Fibroblast of skin of right biceps (primary cell): ENCODE measurements around the gene TUBGCP2.
A peak's percentile ranks its signal among the peaks of the same experiment; 100 is the strongest.
"Not testable (repeated sequence)": the region's sequence is repeated elsewhere in the genome, so short reads cannot be mapped to it uniquely, and the experiment has no call there.

Experiments
- DNase-seq: peaks from one replicate; pipeline ENCODE4 v3.0.0-alpha.2; 2013

Gene TUBGCP2

DNA sequence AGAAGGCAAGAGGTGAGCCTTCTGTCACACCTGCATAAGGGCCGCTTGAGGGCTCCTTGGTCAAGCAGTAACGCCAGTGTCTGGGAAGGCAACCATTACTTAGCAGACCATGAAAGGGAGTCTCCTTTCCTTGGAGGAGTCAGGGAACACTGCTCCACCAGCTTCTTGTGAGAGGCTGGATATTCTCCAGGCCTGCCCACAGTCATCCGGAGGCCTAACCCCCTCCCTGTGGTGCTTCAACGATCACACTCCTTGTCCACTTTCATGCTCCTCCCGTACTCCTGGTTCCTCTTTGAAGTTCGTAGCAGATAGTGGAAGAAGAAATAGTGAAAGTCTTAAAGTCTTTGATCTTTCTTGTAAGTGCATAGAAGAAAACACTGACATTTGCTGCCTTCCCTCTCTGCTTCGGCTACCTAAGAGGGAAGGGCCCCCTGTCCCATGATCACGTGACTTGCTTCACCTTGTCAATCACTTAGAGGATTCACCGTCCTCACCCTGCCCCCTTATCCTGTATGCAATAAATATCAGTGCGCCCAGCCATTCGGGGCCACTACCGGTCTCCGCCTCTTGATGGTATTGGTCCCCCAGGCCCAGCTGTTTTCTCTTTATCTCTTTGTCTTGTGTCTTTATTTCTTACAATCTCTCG lies 13.5 kb upstream of the TUBGCP2 start:
- not testable (repeated sequence) for DNase-seq

DNA sequence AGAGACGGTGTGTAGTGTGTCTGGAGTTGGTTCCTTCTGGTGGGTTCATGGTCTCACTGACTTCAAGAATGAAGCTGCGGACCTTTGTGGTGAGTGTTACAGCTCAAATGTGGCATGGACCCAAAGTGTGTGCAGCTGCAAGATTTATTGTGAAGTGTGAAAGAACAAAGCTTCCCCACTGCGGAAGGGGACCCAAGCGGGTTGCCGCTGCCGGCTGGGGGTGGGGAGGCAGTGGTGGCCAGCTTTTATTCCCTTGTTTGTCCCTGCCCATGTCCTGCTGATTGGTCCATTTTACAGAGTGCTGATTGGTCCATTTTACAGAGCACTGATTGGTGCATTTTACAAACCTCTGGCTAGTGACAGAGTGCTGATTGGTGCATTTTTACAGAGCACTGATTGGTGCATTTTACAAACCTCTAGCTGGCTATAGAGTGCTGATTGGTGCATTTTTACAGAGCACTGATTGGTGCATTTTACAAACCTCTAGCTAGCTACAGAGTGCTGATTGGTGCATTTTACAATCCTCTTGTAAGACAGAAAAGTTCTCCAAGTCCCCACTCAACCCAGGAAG lies 12.3 kb upstream of the TUBGCP2 start:
- DNase-seq, result not testable (repeated sequence)

DNA sequence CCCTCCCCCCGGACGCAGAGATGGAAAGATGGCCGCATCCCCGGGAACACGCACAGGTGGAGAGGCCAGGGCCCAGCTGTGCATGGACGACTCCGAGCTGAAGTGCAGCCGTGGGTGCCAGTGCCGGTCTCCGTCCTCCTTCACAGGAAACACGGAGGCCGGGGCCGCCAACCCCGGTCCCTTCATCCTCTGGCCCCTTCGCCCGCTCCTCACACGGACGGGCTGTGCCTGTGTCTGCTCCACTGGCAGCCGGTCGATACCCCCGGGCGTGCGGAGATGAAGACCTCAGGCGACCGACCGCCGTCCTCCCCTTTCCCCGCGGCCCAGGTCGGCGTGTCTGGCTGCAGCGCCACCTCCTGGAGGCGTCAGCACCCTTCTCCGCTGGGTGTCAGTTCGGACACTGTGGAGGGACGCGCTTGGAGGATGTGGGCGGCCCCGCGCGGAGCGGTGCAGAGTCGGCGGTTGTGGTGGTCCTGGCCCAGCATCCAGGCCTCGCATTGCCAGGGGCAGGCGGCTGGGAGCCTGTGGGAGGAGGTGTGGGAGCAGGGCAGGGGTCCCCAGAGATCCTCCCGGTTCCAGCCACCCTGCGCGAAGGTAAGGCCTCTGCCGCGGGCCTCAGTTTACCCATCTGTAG lies 9.9 kb upstream of the TUBGCP2 start:
- peak; percentile 36 for DNase-seq

DNA sequence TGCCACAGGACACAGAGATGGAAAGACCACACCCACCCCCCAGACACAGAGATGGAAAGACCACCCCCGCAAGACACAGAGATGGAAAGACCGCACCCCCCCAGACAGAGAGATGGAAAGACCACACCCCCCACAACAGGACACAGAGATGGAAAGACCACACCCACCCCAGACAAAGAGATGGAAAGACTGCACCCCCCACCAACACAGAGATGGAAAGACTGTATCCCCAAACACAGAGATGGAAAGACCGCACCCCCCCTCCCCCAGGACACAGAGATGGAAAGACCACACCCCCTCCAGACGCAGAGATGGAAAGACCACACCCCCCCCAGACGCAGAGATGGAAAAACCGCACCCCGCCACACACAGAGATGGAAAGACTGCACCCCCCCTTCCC lies 8.1 kb upstream of the TUBGCP2 start:
- DNase-seq, result no peak

DNA sequence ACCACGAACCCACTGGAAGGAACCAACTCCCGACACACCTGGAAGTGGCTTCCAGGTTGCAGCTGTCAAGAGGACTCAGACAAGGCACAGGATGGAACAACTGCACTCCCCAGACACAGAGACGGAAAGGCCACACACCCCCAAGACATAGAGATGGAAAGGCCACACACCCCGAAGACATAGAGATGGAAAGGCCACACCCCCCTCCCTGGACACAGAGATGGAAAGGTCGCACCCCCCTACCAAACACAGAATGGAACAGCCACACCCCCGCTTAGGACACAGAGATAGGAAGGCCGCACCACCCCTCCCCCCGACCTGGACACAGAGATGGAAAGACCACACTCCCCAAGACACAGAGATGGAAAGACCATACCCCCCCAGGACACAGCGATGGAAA lies 7.6 kb upstream of the TUBGCP2 start:
- DNase-seq, result no peak

DNA sequence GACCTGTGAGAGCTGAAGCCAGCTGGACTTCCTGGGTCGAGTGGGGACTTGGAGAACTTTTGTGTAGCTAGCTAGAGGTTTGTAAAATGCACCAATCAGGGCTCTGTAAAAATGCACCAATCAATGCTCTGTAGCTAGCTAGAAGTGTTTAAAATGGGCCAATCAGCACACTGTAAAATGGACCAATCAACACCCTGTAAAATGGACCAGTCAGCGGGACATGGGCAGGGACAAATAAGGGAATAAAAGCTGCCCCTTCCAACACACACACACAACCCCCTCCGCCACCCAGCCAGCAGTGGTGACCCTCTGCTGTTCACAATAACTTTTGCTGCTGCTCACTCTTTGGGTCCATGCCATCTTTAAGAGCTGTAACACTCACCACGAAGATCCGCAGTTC lies 7.2 kb upstream of the TUBGCP2 start:
- DNase-seq, result peak; percentile 11

DNA sequence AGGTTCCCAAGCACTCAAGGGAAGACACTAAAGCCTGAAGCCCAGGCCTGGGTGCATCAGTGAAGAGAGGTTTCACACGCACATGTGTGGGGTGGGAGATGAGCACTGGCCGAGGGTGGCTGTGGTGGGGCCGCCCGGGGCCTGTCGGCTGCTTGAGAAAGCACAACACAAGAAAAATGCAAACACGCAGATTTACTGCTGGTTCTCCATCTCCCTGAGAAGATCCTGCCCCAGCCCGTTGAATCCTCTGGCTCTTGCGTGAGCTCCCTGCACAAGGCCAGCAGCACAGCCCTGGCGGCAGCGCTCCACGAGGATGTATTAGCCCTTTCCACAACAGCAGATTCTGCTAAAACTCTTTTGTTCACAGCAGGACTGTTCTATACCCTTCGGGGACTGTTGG lies 6.2 kb upstream of the TUBGCP2 start:
- DNase-seq, result no peak

DNA sequence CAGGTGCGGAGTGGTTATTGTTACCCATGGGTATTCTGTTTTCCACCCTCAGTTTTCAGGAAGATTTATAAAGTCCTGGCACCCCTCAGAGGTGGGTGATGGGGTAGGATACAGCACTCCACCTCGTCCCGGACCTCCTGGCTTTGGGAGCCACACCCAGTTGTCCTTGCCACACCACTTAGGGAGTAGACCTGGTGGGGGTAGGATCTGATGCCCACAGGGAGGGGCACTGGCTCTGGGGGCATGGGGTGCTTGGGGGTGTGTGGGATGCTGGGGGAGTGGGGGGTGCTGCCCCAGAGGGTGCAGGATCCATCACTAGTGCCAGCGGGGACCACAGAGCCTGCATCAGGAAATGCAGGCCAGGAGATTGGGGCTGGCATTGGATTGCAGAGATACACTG lies 4.5 kb upstream of the TUBGCP2 start:
- no peak for DNase-seq

DNA sequence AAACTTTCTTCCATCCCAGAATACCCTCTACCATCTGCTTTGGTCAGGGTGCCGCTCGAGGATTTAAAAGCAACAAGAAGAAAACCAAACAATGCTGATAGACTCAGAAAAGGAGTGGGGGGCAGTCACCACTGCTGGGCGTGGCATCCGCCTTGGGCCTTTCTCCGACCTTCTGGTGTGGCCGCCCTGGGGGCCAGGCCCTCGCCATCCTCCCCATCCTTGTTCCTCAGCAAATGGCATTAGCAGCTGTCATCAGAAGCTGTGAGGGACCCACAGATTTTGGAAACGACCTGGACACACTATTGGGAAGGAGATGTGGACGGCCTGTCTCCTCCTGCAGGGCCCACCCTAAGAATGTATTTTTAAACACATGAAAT lies 4.1 kb upstream of the TUBGCP2 start:
- no peak for DNase-seq

DNA sequence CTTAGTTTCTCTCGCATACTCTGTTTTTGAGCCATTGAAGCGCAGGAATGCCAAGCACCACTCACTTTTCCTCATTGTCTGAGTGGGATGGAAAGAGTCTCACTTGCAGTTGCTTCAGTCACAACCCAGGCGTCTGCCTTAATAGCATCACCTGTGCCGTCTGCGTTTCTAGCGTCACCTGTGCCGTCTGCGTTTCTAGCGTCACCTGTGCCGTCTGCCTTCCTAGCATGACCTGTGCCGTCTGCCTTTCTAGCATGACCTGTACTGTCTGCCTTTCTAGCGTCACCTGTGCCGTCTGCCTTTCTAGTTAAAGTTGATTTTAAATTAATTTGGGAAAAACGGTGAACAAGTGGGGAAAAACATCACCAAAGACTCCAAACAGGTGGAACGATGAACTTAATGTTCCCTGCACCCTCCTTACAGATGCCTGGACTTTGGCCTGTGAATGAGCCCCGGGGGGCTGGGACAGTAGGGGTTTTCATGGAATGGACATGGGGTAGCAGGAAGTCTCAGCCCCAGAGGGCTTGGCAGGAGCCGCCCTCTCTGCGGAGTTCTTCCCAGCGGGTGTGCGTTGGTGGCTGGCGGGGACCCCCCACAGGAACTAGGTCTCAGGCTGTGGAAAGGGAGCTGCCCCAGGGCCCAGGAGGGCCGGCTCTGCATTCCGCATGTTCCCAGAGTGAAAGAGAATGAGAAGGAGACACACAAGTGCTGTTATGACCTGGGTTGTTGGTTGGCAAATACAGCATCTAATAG lies 3.5 kb upstream of the TUBGCP2 start:
- no peak for DNase-seq

DNA sequence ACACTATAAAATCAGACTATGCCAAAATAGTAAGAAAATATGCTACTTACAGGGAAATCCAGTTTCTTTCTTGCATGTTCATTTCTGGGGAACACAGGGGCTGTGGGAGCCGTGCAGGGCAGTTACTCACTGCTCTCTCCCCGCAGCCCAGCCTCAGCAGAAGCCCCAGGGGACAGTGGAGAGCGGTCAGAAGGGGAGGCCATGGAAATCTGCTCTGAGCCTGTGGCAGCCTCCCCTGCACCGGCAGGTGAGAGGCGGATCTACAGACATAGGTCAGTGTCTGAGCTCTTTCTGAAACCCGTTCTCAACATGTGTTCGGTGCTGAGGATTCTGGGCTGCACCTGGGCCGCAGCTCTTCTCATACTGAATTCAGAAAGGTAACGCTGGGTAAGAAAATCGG lies 2.9 kb upstream of the TUBGCP2 start:
- DNase-seq, result no peak

DNA sequence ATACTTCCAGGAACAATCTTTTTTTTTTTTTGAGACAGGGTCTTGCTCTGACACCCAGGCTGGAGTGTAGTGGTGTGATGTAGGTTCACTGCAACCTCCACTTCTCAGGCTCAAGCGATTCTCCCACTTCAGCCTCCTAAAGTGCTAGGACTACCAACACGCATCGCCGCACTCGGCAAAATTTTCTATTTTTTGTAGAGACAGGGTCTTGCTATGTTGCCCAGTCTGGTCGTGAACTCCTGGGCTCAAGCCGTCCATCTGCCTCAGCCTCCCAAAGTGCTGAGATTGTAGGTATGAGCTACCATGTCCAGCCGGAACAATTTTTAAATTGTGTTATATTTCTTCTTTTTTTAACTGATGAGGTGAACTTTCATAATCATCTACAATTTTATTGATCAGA lies 2.1 kb upstream of the TUBGCP2 start:
- DNase-seq, result no peak

DNA sequence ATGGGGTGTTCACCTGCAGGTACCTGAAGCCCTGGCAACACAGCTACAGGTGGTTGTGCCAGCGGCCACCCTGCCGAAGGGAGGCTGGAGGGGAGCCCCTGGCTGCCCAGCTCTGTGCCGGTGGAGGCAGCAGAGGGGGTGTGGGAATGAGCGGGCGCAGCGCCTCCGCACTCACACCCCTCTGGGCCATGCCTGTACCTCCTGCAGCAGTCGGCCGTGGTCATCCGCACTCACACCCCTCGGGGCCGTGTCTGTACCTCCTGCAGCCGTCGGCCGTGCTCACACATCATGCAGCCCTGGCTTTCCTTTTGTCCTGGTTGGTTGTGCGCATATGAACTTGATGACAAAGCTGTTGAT lies 1.7 kb upstream of the TUBGCP2 start:
- DNase-seq, result no peak

DNA sequence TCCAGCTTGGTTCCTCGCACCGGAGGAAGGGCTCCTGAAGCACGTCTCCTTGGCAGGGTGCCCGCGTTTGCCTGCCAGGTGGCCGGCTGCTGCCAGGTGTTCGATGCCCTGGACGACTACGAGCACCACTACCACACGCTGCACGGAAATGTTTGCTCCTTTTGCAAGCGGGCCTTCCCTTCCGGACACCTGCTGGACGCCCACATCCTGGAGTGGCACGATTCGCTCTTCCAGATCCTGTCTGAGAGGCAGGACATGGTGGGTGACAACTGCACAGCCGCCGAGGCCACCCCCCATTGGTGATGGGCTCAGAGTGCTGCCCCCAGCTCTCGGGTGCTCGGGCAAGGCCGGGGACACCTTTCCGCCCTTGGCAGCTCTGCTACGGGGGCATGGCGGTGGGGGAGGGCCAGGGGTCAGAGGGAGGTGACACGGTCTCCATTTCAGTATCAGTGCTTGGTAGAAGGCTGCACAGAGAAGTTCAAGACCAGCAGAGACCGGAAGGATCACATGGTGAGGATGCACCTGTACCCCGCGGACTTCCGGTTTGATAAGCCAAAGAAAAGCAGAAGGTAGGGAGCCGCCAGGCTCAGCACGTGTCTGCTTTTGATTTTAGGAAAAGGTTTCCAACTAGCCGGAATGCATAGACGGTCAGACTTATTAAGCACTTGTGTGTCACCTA lies 1.2 kb upstream of the TUBGCP2 start:
- DNase-seq, result no peak

DNA sequence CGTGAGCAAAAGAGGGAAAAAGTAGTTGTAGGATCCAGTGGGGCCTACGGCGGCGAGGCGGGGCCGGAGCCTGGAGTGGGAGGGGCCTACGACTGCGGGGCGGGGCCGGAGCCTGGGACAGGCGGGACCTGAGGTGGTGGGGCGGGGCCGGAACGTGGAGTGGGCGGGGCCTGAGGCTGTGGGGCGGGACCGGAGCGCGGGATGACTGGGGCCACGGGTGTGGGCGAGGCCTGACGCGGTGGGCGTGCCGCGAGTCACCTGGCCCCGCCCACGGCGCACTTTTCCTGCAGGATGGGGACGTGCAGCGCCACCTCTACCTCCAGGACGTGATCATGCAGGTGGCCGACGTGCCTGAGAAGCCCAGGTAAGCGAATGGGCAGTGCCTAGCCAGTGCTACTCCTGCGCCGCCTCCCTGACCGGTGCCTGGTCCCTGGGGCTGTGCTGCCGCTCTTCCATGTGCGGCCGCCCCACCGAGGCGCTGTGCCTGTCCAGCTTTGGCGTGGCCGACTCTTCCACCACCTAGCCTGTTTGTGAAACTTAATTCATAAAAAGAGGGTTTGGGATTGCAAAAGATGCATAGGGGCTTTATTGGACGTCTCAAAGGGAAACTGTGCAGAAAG lies 538 bp upstream of the TUBGCP2 start:
- peak; percentile 87 for DNase-seq

DNA sequence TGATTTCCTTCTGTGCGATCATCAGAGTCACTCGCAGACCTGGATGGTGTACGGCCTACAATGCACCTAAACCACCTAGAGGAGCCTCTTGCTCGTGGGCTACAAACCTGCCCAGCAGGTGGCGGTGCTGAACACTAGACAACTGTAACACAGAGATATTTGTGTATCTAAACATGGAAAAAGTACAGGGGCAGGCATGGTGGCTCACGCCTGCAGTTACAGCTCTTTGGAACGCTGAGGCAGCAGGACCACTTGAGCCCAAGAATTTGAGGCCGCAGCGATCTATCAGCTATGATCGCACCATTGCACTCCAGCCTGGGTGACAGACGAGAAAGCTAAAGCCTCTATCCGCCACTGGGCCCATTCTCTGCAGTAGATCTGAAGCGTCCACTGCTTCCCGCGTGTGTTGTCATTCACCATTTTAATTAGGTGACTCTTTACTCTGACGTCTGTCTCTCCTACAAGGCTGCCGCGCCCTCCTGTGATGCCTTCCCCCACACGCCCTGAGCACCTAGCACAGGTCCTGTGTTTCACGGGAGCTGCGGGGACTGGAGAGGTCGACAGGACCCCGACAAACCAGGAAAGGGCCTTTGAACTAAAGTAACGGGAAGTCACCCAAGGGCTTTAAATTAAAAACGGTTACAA lies 774 bp downstream of the TUBGCP2 start:
- peak; percentile 51 for DNase-seq

DNA sequence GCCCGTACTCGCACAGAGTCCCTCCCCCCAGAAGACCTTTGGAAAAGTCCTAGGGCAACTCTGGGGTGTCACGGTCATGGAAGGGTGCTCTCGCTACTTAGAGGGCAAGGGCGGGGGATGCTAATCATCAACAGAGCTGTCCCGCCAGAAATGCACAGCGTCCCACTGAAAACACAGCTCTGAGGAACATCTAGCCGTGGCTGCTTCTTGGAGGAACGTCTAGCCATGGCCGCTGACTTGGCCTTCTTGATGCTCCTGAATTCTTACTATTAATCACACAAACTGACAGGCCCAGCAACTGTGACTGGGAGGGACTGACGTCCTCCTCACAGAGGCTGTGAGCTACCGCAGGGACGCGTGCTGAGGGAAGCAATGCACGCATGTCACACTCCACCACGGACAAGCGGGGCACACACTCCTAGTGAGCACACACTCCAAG lies 1.7 kb downstream of the TUBGCP2 start:
- DNase-seq, result no peak

DNA sequence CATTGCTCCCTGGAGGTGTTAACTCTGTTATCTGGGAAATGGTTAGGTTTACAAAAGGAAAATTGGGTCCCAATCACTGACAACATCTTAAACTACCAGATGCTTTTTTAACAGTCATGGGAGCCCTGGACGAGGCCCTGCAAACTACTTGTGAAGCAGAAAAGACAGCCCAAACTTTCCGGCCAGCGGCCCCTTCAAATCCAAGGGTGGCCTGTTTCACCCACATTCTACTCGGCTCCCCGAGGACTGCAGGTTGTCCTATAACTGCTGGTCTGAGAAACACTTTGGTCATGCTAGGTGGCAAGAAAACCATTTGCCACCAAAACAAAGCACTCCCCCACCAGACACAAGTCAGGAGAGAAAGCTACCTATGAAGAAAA lies 2.6 kb downstream of the TUBGCP2 start:
- DNase-seq, result no peak

DNA sequence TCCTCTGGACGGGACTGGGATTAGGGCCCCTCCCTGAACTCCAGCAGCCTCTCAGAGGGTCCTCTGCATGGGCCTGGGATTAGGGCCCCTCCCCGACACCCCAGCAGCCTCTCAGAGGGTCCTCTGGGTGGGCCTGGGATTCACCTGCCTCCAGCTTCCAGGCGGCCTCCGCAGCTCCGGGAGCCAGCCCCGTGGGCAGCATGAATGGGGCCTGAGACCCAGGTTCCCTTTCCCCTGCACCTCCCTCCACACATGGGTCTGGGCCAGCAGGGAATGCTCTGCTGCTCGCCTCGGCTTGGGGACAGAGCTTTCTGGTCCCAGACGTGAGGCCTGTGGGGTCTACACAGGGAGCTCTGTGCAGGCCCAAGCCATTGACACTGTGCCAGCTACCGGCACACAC lies 5.5 kb downstream of the TUBGCP2 start:
- DNase-seq, result no peak

DNA sequence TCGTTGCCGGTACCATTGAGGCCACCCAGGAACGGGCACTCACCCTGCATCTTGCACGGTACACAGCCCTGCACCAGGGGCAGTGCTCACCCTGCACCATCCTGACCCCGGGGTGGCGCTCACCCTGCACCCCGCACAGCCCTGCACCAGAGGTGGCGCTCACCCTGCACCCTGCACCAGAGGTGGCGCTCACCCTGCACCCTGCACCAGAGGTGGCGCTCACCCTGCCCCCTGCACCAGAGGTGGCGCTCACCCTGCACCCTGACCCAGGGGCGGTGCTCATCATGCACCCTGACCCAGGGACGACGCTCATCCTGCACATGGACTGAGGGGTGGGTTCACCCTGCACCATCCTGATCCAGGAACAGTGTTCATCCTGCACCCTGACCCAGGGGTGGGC lies 6.4 kb downstream of the TUBGCP2 start:
- no peak for DNase-seq

DNA sequence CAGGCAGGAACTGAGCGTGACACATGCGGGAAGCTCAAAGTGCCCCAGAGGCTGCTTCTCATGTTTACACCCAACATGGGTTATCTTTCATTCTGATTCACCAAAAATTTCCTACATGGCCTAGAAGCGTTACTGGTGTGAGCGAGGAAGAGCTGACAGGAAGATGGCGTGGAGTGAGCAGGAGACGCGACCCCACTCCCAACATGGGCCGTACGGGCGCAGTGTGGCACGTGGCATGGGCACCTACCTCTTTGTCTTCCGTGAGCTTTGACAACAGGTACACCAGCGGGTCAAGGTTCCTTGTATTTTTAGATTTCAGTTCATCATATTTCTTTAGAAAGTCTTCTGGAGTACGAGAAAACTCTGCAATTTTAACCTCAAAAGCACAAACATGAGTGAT lies 8.9 kb downstream of the TUBGCP2 start:
- DNase-seq, result no peak

DNA sequence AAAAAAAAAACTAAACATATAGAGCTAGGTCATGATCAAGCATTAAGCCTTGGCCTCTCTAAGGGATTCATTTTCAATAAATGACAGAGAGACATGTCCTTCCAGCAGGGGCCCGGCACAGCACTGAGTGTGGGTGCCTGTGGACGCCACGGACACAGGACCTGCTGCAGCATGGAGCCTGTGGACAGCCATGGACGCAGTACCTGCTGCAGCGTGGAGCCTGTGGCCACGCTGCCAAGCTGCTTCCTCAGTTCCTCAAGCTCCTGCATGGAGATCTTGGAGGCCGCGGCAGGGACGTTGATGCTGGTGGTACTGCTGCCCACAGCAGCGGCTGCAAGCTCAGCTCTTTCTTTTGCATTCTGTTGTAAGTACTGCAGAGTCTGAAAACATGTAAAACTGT lies 9.4 kb downstream of the TUBGCP2 start:
- no peak for DNase-seq

DNA sequence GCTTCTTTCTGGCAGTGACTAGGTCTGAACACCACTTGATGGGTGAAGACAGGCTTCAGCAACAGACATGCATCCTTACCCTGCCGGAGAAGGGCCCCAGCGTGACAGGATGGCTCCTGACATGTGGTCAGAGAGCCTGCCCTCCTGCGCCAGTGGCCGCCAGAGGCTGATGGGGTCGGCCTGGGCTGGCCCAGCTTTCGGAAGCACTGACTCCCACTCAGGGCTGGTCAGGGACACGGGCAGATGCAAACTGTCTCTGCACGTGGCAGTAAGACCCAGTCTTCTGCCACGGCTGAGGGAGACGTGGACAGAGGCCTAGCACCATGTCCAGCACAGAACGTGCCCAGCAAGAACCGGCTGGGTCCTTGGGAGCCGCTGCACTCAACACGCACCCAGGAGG lies 10.2 kb downstream of the TUBGCP2 start:
- DNase-seq, result no peak
